ENCODE data around the gene CRYBA4. TPM values are rescaled to one million over a fixed set of nuclear protein-coding genes. Genes with fewer than 3 reads are reported as not detected.

CRYBA4 gene
- total and polyA plus RNA-seq, 10 of the 15 experiments (the other 5 are each of a cell fraction or from before 2014, with no cell fraction given), result 0.12 to 0.17 TPM; not detected in 8

DNA sequence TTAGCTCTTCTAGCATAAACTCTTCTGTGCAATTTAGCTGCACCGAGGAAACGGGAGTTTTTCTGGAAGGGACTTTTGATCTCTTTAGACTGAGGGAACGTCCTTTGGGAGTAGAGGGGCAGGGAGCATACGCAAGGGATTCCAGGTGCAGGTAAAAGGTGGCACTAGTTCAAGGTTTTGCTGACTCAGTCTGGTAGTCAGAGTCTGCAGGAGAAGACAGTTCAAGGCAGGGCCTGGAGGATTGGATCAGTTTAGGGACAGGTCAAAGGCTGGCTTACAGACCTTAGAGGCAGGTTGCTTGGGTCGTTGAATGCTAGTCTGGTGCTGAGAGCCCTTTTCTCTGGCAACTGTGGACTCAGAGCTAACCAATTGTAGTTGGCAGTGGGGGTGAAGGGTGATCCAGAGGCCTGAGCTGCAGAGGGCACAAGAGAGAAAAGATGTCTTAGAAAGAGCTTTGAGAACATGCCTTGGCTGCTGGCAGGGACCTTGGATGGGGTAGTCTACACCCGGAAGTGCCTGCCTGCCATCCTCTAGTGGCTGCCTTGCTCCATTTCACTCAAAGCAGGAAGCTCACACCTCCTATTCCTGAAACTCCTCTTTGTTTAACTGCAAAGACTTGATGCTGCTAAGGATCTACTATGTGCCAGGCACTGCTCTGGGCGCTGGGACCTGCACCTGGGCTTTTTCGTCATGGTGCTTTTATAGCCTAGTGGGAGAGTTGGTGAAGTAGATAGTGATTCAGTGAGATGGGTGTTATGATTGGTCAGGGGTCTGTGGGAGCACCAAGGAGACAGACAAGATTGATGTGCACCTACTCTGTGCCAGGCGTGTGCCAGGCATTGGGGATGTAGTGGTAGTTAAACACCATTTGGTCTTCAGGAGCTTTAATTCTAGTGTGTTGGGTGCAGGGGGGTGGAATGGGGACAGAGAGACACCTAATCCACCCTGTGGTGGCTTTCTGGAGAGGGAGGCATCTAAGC, 52.7 kb downstream of the CRYBA4 start:
- Histone ChIP-seq H3K9ac (ENCODE audit: control insufficient read depth, insufficient read depth, low read length) (peak overlapping the region; percentile 98), H4K20me1 (ENCODE audit: control insufficient read depth, insufficient read depth) (no peaks in the 10 kb centered on the region), H3K9me3 (replicated peaks; ENCODE audit: control insufficient read depth, insufficient read depth, low read length) (no peaks in the 10 kb centered on the region), H3K36me3 (ENCODE audit: control insufficient read depth in 2 of 2, insufficient read depth in 2 of 2, low read length in 1 of 2) (0 out of 4 replicates have a peak, but pooled peaks cover 0 to 2% of the 10 kb centered on the region in 2 experiments), H3K27me3 (replicated peaks in 1 of 2; ENCODE audit: control insufficient read depth in 2 of 2, insufficient read depth in 2 of 2, low read length in 1 of 2) (no peaks in the 10 kb centered on the region), H3K79me2 (ENCODE audit: control insufficient read depth, insufficient read depth, low read length) (peaks cover 35% of the 10 kb centered on the region), H3K27ac (ENCODE audit: control insufficient read depth, insufficient read depth) (peak overlapping the region; percentile 99), H2AFZ (ENCODE audit: control insufficient read depth, low read depth, low read length) (no peak overlapping the region), H3K4me3 (peak overlapping the region; percentile 100), H3K4me1 (ENCODE audit: control insufficient read depth, insufficient read depth, low read length) (peaks cover 39% of the 10 kb centered on the region), H3K4me2 (ENCODE audit: control insufficient read depth, insufficient read depth) (peak overlapping the region; percentile 85)
- peak; percentile 28 for ATAC-seq
- FAIRE-seq, result no peak
- WGBS (ENCODE audit: insufficient coverage, insufficient replicate concordance, low lambda C conversion rate, missing lambda C conversion rate), result 0% methylated on average over 9 of the region's 9 CpGs
- peak; percentile 37 for DNase-seq (ENCODE audit: low read depth, low spot score)
- ChIA-PET CTCF (interaction anchor here (0.7 to 3.7 kb wide), 17 partner anchors 7 to 1245 kb away, joined by 3 to 31 read pairs (median 4); partner anchors contain the start of gene PITPNB), SMC1A (ENCODE audit: uncharacterized antibody, unreplicated experiment) (interaction anchor here (0.8 to 3.1 kb wide), 15 partner anchors 9 to 1244 kb away, joined by 3 to 16 read pairs (median 3); partner anchors contain the start of genes HPS4 and SRRD), POLR2A (interaction anchor here (0.6 to 2.6 kb wide), 7 partner anchors 9 to 1244 kb away, joined by 3 to 9 read pairs (median 6); partner anchors contain the start of genes HPS4, PITPNB and SRRD), RAD21 (ENCODE audit: unreplicated experiment) (interaction anchor here (0.9 to 2.1 kb wide), 8 partner anchors 9 to 309 kb away, joined by 3 to 9 read pairs (median 4); no protein-coding TSS in a partner anchor)
- TF ChIP-seq, protein P1, sequence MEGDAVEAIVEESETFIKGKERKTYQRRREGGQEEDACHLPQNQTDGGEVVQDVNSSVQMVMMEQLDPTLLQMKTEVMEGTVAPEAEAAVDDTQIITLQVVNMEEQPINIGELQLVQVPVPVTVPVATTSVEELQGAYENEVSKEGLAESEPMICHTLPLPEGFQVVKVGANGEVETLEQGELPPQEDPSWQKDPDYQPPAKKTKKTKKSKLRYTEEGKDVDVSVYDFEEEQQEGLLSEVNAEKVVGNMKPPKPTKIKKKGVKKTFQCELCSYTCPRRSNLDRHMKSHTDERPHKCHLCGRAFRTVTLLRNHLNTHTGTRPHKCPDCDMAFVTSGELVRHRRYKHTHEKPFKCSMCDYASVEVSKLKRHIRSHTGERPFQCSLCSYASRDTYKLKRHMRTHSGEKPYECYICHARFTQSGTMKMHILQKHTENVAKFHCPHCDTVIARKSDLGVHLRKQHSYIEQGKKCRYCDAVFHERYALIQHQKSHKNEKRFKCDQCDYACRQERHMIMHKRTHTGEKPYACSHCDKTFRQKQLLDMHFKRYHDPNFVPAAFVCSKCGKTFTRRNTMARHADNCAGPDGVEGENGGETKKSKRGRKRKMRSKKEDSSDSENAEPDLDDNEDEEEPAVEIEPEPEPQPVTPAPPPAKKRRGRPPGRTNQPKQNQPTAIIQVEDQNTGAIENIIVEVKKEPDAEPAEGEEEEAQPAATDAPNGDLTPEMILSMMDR (IDR thresholded peaks at IDR 0.05 in 2 of 3, conservative IDR thresholded peaks at IDR 0.05 in 1 of 3; ENCODE audit: control insufficient read depth in 2 of 3, extremely low read depth in 1 of 3, insufficient read depth in 1 of 3, low read depth in 3 of 3, low read length in 3 of 3), result peak; percentile 21 to 46 (median 26); a peak in 4 of 6 replicates
- 0 out of 2 replicates have a peak, but pooled peaks have one; percentile 35 for TF ChIP-seq SMAD5 (IDR thresholded peaks at IDR 0.05; ENCODE audit: low read depth)
- TF ChIP-seq, protein P2, sequence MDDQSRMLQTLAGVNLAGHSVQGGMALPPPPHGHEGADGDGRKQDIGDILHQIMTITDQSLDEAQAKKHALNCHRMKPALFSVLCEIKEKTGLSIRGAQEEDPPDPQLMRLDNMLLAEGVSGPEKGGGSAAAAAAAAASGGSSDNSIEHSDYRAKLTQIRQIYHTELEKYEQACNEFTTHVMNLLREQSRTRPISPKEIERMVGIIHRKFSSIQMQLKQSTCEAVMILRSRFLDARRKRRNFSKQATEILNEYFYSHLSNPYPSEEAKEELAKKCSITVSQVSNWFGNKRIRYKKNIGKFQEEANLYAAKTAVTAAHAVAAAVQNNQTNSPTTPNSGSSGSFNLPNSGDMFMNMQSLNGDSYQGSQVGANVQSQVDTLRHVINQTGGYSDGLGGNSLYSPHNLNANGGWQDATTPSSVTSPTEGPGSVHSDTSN (IDR thresholded peaks at IDR 0.05; ENCODE audit: insufficient replicate concordance, low read depth, low read length), result peak; percentile 20
- TF ChIP-seq BCL11A (IDR thresholded peaks at IDR 0.05; ENCODE audit: low read depth, low read length), result no peak
- TF ChIP-seq BRCA1 (IDR thresholded peaks at IDR 0.05; ENCODE audit: low read depth, low read length), result no peak
- TF ChIP-seq, protein P3, sequence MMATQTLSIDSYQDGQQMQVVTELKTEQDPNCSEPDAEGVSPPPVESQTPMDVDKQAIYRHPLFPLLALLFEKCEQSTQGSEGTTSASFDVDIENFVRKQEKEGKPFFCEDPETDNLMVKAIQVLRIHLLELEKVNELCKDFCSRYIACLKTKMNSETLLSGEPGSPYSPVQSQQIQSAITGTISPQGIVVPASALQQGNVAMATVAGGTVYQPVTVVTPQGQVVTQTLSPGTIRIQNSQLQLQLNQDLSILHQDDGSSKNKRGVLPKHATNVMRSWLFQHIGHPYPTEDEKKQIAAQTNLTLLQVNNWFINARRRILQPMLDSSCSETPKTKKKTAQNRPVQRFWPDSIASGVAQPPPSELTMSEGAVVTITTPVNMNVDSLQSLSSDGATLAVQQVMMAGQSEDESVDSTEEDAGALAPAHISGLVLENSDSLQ (IDR thresholded peaks at IDR 0.05), result peak; percentile 65
- 0 out of 2 replicates have a peak, but pooled peaks have one; percentile 21 for TF ChIP-seq YY1 (IDR thresholded peaks at IDR 0.05; ENCODE audit: low read depth, low read length)
- TF ChIP-seq POLR2A (IDR thresholded peaks at IDR 0.05; ENCODE audit: low read depth, low read length), result peak; percentile 57
- TF ChIP-seq ZNF622 (IDR thresholded peaks at IDR 0.05), result no peak
- TF ChIP-seq RFX5 (IDR thresholded peaks at IDR 0.05; ENCODE audit: low read depth, low read length), result no peak
- TF ChIP-seq EGR1 (IDR thresholded peaks at IDR 0.05; ENCODE audit: borderline replicate concordance in 1 of 2, low read depth in 2 of 2, low read length in 2 of 2), result 0 out of 3 replicates have a peak, but pooled peaks of 1 of the 2 experiments have one; percentile 10
- TF ChIP-seq NRF1 (conservative IDR thresholded peaks at IDR 0.05; ENCODE audit: low read depth, low read length), result no peak
- TF ChIP-seq MTA3 (IDR thresholded peaks at IDR 0.05; ENCODE audit: borderline replicate concordance, low read length), result 0 out of 2 replicates have a peak, but pooled peaks have one; percentile 10
- BruUV-seq (replicated peaks), result no TSS peak
- intact Hi-C loops (cut with micrococcal nuclease; ENCODE audit: unreplicated experiment) (no loop called here), in situ Hi-C loops (cut with MboI) (no loop called here)
